IPS-18c (cell line): ENCODE measurements around the gene NBEAL2.

ENCODE experiments used
- H3K4me3 ChIP-seq: 2 replicates; pipeline ENCODE4 v1.7.0; 2013; ENCODE audit warnings: low read depth, mild to moderate bottlenecking, low read length, moderate library complexity; ENCODE audit not compliant: insufficient read depth
- H3K9me3 ChIP-seq: one replicate; pipeline ENCODE4 v1.6.1; 2013; ENCODE audit warnings: mild to moderate bottlenecking, low read length, moderate library complexity; ENCODE audit not compliant: control insufficient read depth, insufficient read depth

The NBEAL2 gene

GRCh38 chr3:46991406-46992165 is 12.1 kb downstream of the NBEAL2 start:
- no peaks in the 10 kb centered on the region for H3K9me3 ChIP-seq
- no peak overlapping the region for H3K4me3 ChIP-seq

- Histone ChIP-seq H3K9me3 (no peaks in the 10 kb centered on the region), H3K4me3 (no peak overlapping the region)
Measured at GRCh38 chr3:46992231-46992630, 12.8 kb downstream of the NBEAL2 start.

- Histone ChIP-seq H3K4me3 (no peak overlapping the region), H3K9me3 (no peaks in the 10 kb centered on the region)
Measured at GRCh38 chr3:46993292-46993691, 13.8 kb downstream of the NBEAL2 start.

GRCh38 chr3:46993986-46994385 is 14.5 kb downstream of the NBEAL2 start:
- Histone ChIP-seq H3K4me3 (no peak overlapping the region), H3K9me3 (no peaks in the 10 kb centered on the region)

GRCh38 chr3:46994801-46995731 is 15.6 kb downstream of the NBEAL2 start:
- H3K4me3 ChIP-seq = no peak overlapping the region
- no peaks in the 10 kb centered on the region for H3K9me3 ChIP-seq

- Histone ChIP-seq H3K9me3 (no peaks in the 10 kb centered on the region), H3K4me3 (no peak overlapping the region)
Measured at GRCh38 chr3:46995901-46996562, 16.6 kb downstream of the NBEAL2 start.

GRCh38 chr3:46996689-46997452 is 17.4 kb downstream of the NBEAL2 start:
- Histone ChIP-seq H3K4me3 (no peak overlapping the region), H3K9me3 (no peaks in the 10 kb centered on the region)

- Histone ChIP-seq H3K4me3 (no peak overlapping the region), H3K9me3 (no peaks in the 10 kb centered on the region)
Measured at GRCh38 chr3:46997453-46998091, 18.1 kb downstream of the NBEAL2 start.

GRCh38 chr3:46998121-46998851 is 18.8 kb downstream of the NBEAL2 start:
- Histone ChIP-seq H3K4me3 (no peak overlapping the region), H3K9me3 (no peaks in the 10 kb centered on the region)

GRCh38 chr3:46998852-46999515 is 19.5 kb downstream of the NBEAL2 start:
- no peak overlapping the region for H3K4me3 ChIP-seq
- H3K9me3 ChIP-seq = no peaks in the 10 kb centered on the region

- Histone ChIP-seq H3K9me3 (no peaks in the 10 kb centered on the region), H3K4me3 (no peak overlapping the region)
Measured at GRCh38 chr3:46999516-47000197, 20.2 kb downstream of the NBEAL2 start.

- Histone ChIP-seq H3K9me3 (no peaks in the 10 kb centered on the region), H3K4me3 (no peak overlapping the region)
Measured at GRCh38 chr3:47000198-47000815, 20.8 kb downstream of the NBEAL2 start.

GRCh38 chr3:47000922-47001730 is 21.7 kb downstream of the NBEAL2 start:
- Histone ChIP-seq H3K9me3 (no peaks in the 10 kb centered on the region), H3K4me3 (no peak overlapping the region)

GRCh38 chr3:47001731-47002170 is 22.3 kb downstream of the NBEAL2 start:
- H3K4me3 ChIP-seq = no peak overlapping the region
- H3K9me3 ChIP-seq = no peaks in the 10 kb centered on the region
